HCT116 (cell line): ENCODE measurements around the gene TARBP1. TPM values are rescaled to one million over a fixed set of nuclear protein-coding genes. Genes with fewer than 3 reads are reported as not detected.

ENCODE experiments used
- ATAC-seq: fragments of 200-7000 bp; cut with Tn5 transposase; 2 replicates; pipeline ENCODE4 v1.9.1; 2020; ENCODE audit warnings: mild to moderate bottlenecking, moderate library complexity
- BruUV-seq: library from RNA; stranded (reverse); fragments of 400-500 nt; replicated peaks from 2 replicates; lab custom pipeline; 2021; lab: Mats Ljungman, UMichigan
- CTCF ChIA-PET: fragments of 300-600 bp; sonication (Branson Sonifier 250); formaldehyde crosslinking; loops from one replicate; lab custom pipeline; 2021; ENCODE audit warnings: antibody characterized with exemption; lab: Charles Lee
- POLR2A ChIA-PET: fragments of 300-600, 350-600 bp; sonication (Branson Sonifier 250); formaldehyde crosslinking; loops from one replicate; lab custom pipeline; 2021; ENCODE audit warnings: antibody characterized with exemption; lab: Charles Lee
- RAD21 ChIA-PET, 2 experiments: fragments of 300-600 bp; sonication (Branson Sonifier 250); formaldehyde crosslinking; loops; one replicate each; lab custom pipeline; 2023; ENCODE audit warnings: low total read pairs in 2 of 2; ENCODE audit not compliant: uncharacterized antibody in 2 of 2, unreplicated experiment in 2 of 2, low non-redundant PET in 1 of 2; lab: Charles Lee
- DNase-seq: peaks from one replicate; pipeline ENCODE4 v3.0.0-alpha.2; 2010; ENCODE audit warnings: low read depth, low spot score
- H2AFZ ChIP-seq: fragments of 200-600 bp; shearing (Covaris generic), sonication (generic); 2 replicates; pipeline ENCODE4 v1.6.1; 2017; ENCODE audit warnings: low read depth, mixed run types, mixed read lengths, antibody characterized with exemption, low read length; ENCODE audit not compliant: poor library complexity, severe bottlenecking
- H3K27ac ChIP-seq: 2 replicates; pipeline ENCODE4 v1.5.1; 2012; ENCODE audit warnings: low read depth, low read length
- H3K27me3 ChIP-seq: fragments of 200-600 bp; sonication (generic); 2 replicates; pipeline ENCODE4 v1.6.1; 2016; ENCODE audit warnings: mixed run types, low read length, mixed read lengths; ENCODE audit not compliant: insufficient read depth
- H3K36me3 ChIP-seq, 2 experiments: fragments of 200-500 bp in 1 of 2; fragments of 200-600 bp in 1 of 2; sonication (Bioruptor generic) in 1 of 2; sonication (generic) in 1 of 2; 2 replicates each; pipeline versions ENCODE4 v1.5.1 to v1.6.1; 2014 to 2016; ENCODE audit warnings: low read length in 2 of 2, inconsistent platforms in 1 of 2, mixed read lengths in 1 of 2, mixed run types in 1 of 2; ENCODE audit not compliant: insufficient read depth in 2 of 2, control insufficient read depth in 1 of 2
- H3K4me1 ChIP-seq, 2 experiments: fragments of 200-600 bp in 1 of 2; sonication (generic) in 1 of 2; 2 replicates each; pipeline versions ENCODE4 v1.5.1 to v1.6.1; 2012 to 2017; ENCODE audit warnings: low read length in 2 of 2, inconsistent platforms in 1 of 2, mild to moderate bottlenecking in 1 of 2, mixed read lengths in 1 of 2, mixed run types in 1 of 2, moderate library complexity in 1 of 2; ENCODE audit not compliant: insufficient read depth in 2 of 2, control insufficient read depth in 1 of 2
- H3K4me2 ChIP-seq: fragments of 200-600 bp; sonication (generic); 2 replicates; pipeline ENCODE4 v1.6.1; 2017; ENCODE audit warnings: mixed run types, low read length, mixed read lengths
- H3K4me3 ChIP-seq, 2 experiments: fragments of 200-600 bp in 1 of 2; sonication (generic) in 1 of 2; replicated peaks in 1 of 2; 2 replicates each; pipeline ENCODE4 v1.5.1; 2011 to 2016; ENCODE audit warnings: low read length in 2 of 2, control low read depth in 1 of 2, low read depth in 1 of 2, mild to moderate bottlenecking in 1 of 2, mixed read lengths in 1 of 2, mixed run types in 1 of 2
- H3K79me2 ChIP-seq: fragments of 200-600 bp; sonication (generic); 2 replicates; pipeline ENCODE4 v1.6.1; 2017; ENCODE audit warnings: mild to moderate bottlenecking, mixed run types, low read length, moderate library complexity, mixed read lengths; ENCODE audit not compliant: insufficient read depth
- H3K9ac ChIP-seq: fragments of 200-600 bp; sonication (generic); 2 replicates; pipeline ENCODE4 v1.6.1; 2016; ENCODE audit warnings: low read length, mixed read lengths
- H3K9me2 ChIP-seq: fragments of 200-600 bp; sonication (generic), shearing (Covaris generic); 2 replicates; pipeline ENCODE4 v1.6.1; 2017; ENCODE audit warnings: mixed run types, mild to moderate bottlenecking, moderate library complexity; ENCODE audit not compliant: insufficient read depth
- H3K9me3 ChIP-seq, 2 experiments: fragments of 200-500 bp in 1 of 2; fragments of 200-600 bp in 1 of 2; sonication (Bioruptor generic) in 1 of 2; sonication (generic) in 1 of 2; 2 replicates each; pipeline ENCODE4 v1.6.1; 2014 to 2017; ENCODE audit warnings: low read length in 2 of 2, mixed read lengths in 2 of 2, inconsistent platforms in 1 of 2, low read depth in 1 of 2, mild to moderate bottlenecking in 1 of 2, mixed run types in 1 of 2, moderate library complexity in 1 of 2; ENCODE audit not compliant: control insufficient read depth in 1 of 2, insufficient read depth in 1 of 2
- H4K20me1 ChIP-seq: fragments of 200-600 bp; sonication (generic), shearing (Covaris generic); 2 replicates; pipeline ENCODE4 v1.6.1; 2017; ENCODE audit warnings: mixed run types, mild to moderate bottlenecking, moderate library complexity; ENCODE audit not compliant: insufficient read depth
- ATF3 ChIP-seq: IDR thresholded peaks from 2 replicates; pipeline ENCODE4 v1.6.1; 2012
- CEBPB ChIP-seq: IDR thresholded peaks from 2 replicates; pipeline ENCODE4 v1.6.1; 2012; ENCODE audit warnings: low read depth
- ELF1 ChIP-seq: IDR thresholded peaks from 2 replicates; pipeline ENCODE4 v1.6.1; 2012; ENCODE audit warnings: low read depth, borderline replicate concordance
- EZH2 ChIP-seq: fragments of 200-600 bp; sonication (generic); IDR thresholded peaks from 2 replicates; pipeline ENCODE4 v1.6.1; 2017; ENCODE audit warnings: antibody characterized with exemption, mixed run types
- FOSL1 ChIP-seq: IDR thresholded peaks from 2 replicates; pipeline ENCODE4 v1.6.1; 2012; ENCODE audit warnings: low read depth
- JUND ChIP-seq: IDR thresholded peaks from 2 replicates; pipeline ENCODE4 v1.6.1; 2012
- POLR2AphosphoS5 ChIP-seq: IDR thresholded peaks from 2 replicates; pipeline ENCODE4 v1.6.1; 2011; ENCODE audit warnings: mild to moderate bottlenecking, low read depth, low read length, moderate library complexity
- RAD21 ChIP-seq: IDR thresholded peaks from 2 replicates; pipeline ENCODE4 v1.6.1; 2012; ENCODE audit warnings: low read depth, mild to moderate bottlenecking
- SIN3A ChIP-seq: IDR thresholded peaks from 2 replicates; pipeline ENCODE4 v1.6.1; 2012; ENCODE audit warnings: low read depth
- SP1 ChIP-seq: IDR thresholded peaks from 2 replicates; pipeline ENCODE4 v1.6.1; 2012; ENCODE audit warnings: low read depth
- SRF ChIP-seq: IDR thresholded peaks from 2 replicates; pipeline ENCODE4 v1.6.1; 2012; ENCODE audit warnings: low read depth
- TCF7L2 ChIP-seq: IDR thresholded peaks from 2 replicates; pipeline ENCODE4 v1.7.0; 2011; ENCODE audit warnings: borderline replicate concordance, inconsistent platforms; ENCODE audit not compliant: insufficient read depth, insufficient read length; ENCODE audit errors: extremely low read depth
- YY1 ChIP-seq: IDR thresholded peaks from 2 replicates; pipeline ENCODE4 v1.6.1; 2011; ENCODE audit warnings: low read length, low read depth, moderate library complexity, mild to moderate bottlenecking; ENCODE audit not compliant: insufficient replicate concordance; ENCODE audit errors: extremely low read depth
- ZFX ChIP-seq: fragments of 450-650 bp; IDR thresholded peaks from 2 replicates; pipeline ENCODE4 v1.6.1; 2017
- ZNF274 ChIP-seq: fragments of 200-500 bp; sonication (Bioruptor generic); IDR thresholded peaks from 2 replicates; pipeline ENCODE4 v1.6.1; 2014; ENCODE audit warnings: mild to moderate bottlenecking, low read depth, low read length, inconsistent platforms
- intact Hi-C: fragments of 100-400 bp; cut with micrococcal nuclease; formaldehyde crosslinking; loops from 2 replicates; pipeline ENCODE4 v1.10.0; 2022
- total RNA-seq: library from RNA; stranded (reverse); gene quantifications from one replicate; pipeline ENCODE4 v1.2.1, GENCODE V29; 2021; ENCODE audit not compliant: unreplicated experiment
- TF ChIP-seq, protein P1 (sequence below): IDR thresholded peaks from 2 replicates; pipeline ENCODE4 v1.6.1; 2012; ENCODE audit warnings: low read depth

Gene TARBP1
- total RNA-seq, 1 experiment from 2014 or later, result 17.2 TPM

DNA sequence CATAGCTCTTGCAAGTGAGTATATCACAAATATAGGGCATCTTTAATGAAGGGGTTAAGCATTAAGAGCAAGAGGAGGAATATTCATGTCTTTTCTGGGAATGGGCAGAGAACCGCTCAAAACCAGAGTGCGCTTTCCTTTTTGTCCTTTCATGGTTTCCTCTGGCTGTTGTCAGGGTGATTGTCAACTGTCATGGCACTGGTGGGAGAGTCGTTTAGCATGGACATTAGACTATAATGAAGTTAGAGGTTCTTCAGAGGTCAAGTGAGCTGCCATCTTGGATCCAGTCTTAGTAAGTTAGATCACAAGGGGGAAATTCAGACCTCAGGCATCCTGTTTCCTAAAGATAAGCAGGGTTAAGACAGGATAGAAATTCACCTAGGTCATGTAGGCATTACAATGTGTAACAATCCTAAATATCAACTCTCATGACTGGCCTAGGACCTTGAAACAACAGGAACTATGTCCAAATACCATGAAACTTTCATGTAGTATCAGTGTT, 117.8 kb downstream of the TARBP1 start:
- Histone ChIP-seq H4K20me1 (no peaks in the 10 kb centered on the region), H3K4me3 (no peak overlapping the region), H2AFZ (no peak overlapping the region), H3K9me2 (no peaks in the 10 kb centered on the region), H3K27me3 (no peaks in the 10 kb centered on the region), H3K36me3 (no peaks in the 10 kb centered on the region), H3K9ac (no peak overlapping the region), H3K9me3 (no peaks in the 10 kb centered on the region), H3K4me1 (no peaks in the 10 kb centered on the region)
- no TSS peak for BruUV-seq
- POLR2A ChIA-PET, result no interaction called here
- CTCF ChIA-PET, result no interaction called here
- DNase-seq, result no peak
- intact Hi-C loops, result no loop called here
- TF ChIP-seq ATF3 (no peak), TCF7L2 (no peak), ZNF274 (no peak), CEBPB (no peak), SP1 (no peak), YY1 (no peak), FOSL1 (no peak), EZH2 (no peak), JUND (no peak), ZFX (no peak), SRF (no peak), POLR2AphosphoS5 (no peak), ELF1 (no peak), RAD21 (no peak), SIN3A (no peak)
- TF ChIP-seq, protein P1, sequence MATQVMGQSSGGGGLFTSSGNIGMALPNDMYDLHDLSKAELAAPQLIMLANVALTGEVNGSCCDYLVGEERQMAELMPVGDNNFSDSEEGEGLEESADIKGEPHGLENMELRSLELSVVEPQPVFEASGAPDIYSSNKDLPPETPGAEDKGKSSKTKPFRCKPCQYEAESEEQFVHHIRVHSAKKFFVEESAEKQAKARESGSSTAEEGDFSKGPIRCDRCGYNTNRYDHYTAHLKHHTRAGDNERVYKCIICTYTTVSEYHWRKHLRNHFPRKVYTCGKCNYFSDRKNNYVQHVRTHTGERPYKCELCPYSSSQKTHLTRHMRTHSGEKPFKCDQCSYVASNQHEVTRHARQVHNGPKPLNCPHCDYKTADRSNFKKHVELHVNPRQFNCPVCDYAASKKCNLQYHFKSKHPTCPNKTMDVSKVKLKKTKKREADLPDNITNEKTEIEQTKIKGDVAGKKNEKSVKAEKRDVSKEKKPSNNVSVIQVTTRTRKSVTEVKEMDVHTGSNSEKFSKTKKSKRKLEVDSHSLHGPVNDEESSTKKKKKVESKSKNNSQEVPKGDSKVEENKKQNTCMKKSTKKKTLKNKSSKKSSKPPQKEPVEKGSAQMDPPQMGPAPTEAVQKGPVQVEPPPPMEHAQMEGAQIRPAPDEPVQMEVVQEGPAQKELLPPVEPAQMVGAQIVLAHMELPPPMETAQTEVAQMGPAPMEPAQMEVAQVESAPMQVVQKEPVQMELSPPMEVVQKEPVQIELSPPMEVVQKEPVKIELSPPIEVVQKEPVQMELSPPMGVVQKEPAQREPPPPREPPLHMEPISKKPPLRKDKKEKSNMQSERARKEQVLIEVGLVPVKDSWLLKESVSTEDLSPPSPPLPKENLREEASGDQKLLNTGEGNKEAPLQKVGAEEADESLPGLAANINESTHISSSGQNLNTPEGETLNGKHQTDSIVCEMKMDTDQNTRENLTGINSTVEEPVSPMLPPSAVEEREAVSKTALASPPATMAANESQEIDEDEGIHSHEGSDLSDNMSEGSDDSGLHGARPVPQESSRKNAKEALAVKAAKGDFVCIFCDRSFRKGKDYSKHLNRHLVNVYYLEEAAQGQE, result no peak
- TF ChIP-seq, all 23 proteins: peak for 0
- RAD21 ChIA-PET, result no interaction called here
- Histone ChIP-seq H3K4me2 (no peak overlapping the region), H3K79me2 (no peaks in the 10 kb centered on the region), H3K27ac (no peak overlapping the region)
- no peak for ATAC-seq
